HepG2 (cell line): Measurements from ENCODE around the gene BRSK2. TPM values are rescaled to one million over a fixed set of nuclear protein-coding genes. Genes with fewer than 3 reads are reported as not detected.

Experiments
- ATAC-seq: fragments of 200-7000 bp; cut with Tn5 transposase; 3 replicates; pipeline ENCODE4 v1.9.1; 2020; ENCODE audit warnings: mild to moderate bottlenecking, moderate library complexity
- BruUV-seq: library from RNA; stranded (reverse); fragments of 400-500 nt; replicated peaks from 2 replicates; lab custom pipeline; 2021; lab: Mats Ljungman, UMichigan
- CTCF ChIA-PET: fragments of 300-600 bp; formaldehyde crosslinking; extraction: SDS; loops from one replicate; lab custom pipeline; 2021; ENCODE audit warnings: low total read pairs, inconsistent platforms, low intra/inter-chr PET ratio; lab: Yijun Ruan, JAX
- POLR2A ChIA-PET: fragments of 350-600 bp; sonication (Branson Sonifier 250); formaldehyde crosslinking; loops from one replicate; lab custom pipeline; 2020; ENCODE audit warnings: antibody characterized with exemption, inconsistent platforms; lab: Yijun Ruan, JAX
- DNase-seq: peaks from one replicate; pipeline ENCODE4 v3.0.0-alpha.2; 2015; ENCODE audit warnings: low spot score
- FAIRE-seq: peaks from 3 replicates; lab custom pipeline; 2011; peaks lifted over from hg19 to GRCh38; lab: Jason Lieb, UNC
- H2AFZ ChIP-seq: one replicate; pipeline ENCODE4 v1.6.1; 2011; ENCODE audit warnings: low read length, inconsistent platforms
- H3K27ac ChIP-seq: fragments of 300-600 bp; 3 replicates; pipeline ENCODE4 v1.8.0; 2011; ENCODE audit warnings: mixed run types, mild to moderate bottlenecking, mixed read lengths, low read length, inconsistent platforms; ENCODE audit not compliant: insufficient read depth; ENCODE audit errors: extremely low read length
- H3K27me3 ChIP-seq, 2 experiments: fragments of 200-600 bp in 1 of 2; 2 replicates in 1 of 2; 3 replicates in 1 of 2; pipeline versions ENCODE4 v1.6.0 to v1.8.0; 2011; ENCODE audit warnings: low read length in 2 of 2, mild to moderate bottlenecking in 2 of 2, moderate library complexity in 2 of 2, inconsistent platforms in 1 of 2; ENCODE audit not compliant: insufficient read depth in 2 of 2, control insufficient read depth in 1 of 2
- H3K36me3 ChIP-seq, 2 experiments: fragments of 200-600 bp in 1 of 2; replicated peaks in 1 of 2; 2 replicates in 1 of 2; 3 replicates in 1 of 2; pipeline versions ENCODE4 v1.5.1 to v1.8.0; 2011; ENCODE audit warnings: low read length in 2 of 2, inconsistent platforms in 1 of 2; ENCODE audit not compliant: insufficient read depth in 2 of 2, control insufficient read depth in 1 of 2
- H3K4me1 ChIP-seq: 2 replicates; pipeline ENCODE4 v1.5.1; 2012; ENCODE audit warnings: low read length, inconsistent platforms; ENCODE audit not compliant: insufficient read depth
- H3K4me2 ChIP-seq: 2 replicates; pipeline ENCODE4 v1.6.0; 2011; ENCODE audit warnings: low read depth, low read length, inconsistent platforms
- H3K4me3 ChIP-seq, 3 experiments: fragments of 200-600 bp in 1 of 3; sonication (generic), shearing (Covaris generic) in 1 of 3; replicated peaks in 1 of 3; 2 replicates each; pipeline ENCODE4 v1.5.1; 2011 to 2016; ENCODE audit warnings: low read length in 3 of 3, inconsistent platforms in 2 of 3, low read depth in 2 of 3, mild to moderate bottlenecking in 2 of 3, control low read depth in 1 of 3, mixed read lengths in 1 of 3; ENCODE audit not compliant: insufficient read depth in 1 of 3
- H3K79me2 ChIP-seq: one replicate; pipeline ENCODE4 v1.6.1; 2011; ENCODE audit warnings: low read length, inconsistent platforms; ENCODE audit not compliant: insufficient read depth
- H3K9ac ChIP-seq: 2 replicates; pipeline ENCODE4 v1.6.0; 2011; ENCODE audit warnings: mild to moderate bottlenecking, low read depth, low read length, inconsistent platforms; ENCODE audit not compliant: insufficient read depth
- H3K9me3 ChIP-seq: 2 replicates; pipeline ENCODE4 v1.5.1; 2012; ENCODE audit warnings: mild to moderate bottlenecking, low read length
- H4K20me1 ChIP-seq: 2 replicates; pipeline ENCODE4 v1.6.0; 2011; ENCODE audit warnings: inconsistent platforms, mild to moderate bottlenecking, low read length, moderate library complexity; ENCODE audit not compliant: insufficient read depth
- FOXK2 ChIP-seq: fragments of 450-650 bp; IDR thresholded peaks from 2 replicates; pipeline ENCODE4 v1.6.1; 2016
- FUBP1 ChIP-seq: sonication (generic); formaldehyde crosslinking; IDR thresholded peaks from 2 replicates; pipeline ENCODE4 v1.5.1; 2020; ENCODE audit warnings: missing genetic modification reagents, mild to moderate bottlenecking, borderline replicate concordance
- KDM1A ChIP-seq: IDR thresholded peaks from 2 replicates; pipeline ENCODE4 v1.6.1; 2016; ENCODE audit warnings: missing compliant biosample characterization
- PCBP2 ChIP-seq: fragments of 200-400 bp; formaldehyde crosslinking; optimal IDR thresholded peaks from 2 replicates; pipeline ENCODE3; 2018; ENCODE audit warnings: low read length, low read depth; ENCODE audit not compliant: poor library complexity, severe bottlenecking
- SMAD1 ChIP-seq: sonication (generic); formaldehyde crosslinking; IDR thresholded peaks from 2 replicates; pipeline ENCODE4 v1.4.0; 2020; ENCODE audit warnings: missing genetic modification reagents, low read depth, mild to moderate bottlenecking, borderline replicate concordance
- TARDBP ChIP-seq: sonication (generic); formaldehyde crosslinking; IDR thresholded peaks from 2 replicates; pipeline ENCODE4 v1.8.0; 2022; ENCODE audit warnings: mild to moderate bottlenecking, missing genetic modification reagents
- ZBTB20 ChIP-seq: sonication (generic); formaldehyde crosslinking; IDR thresholded peaks from 2 replicates; pipeline ENCODE4 v1.8.1; 2023; ENCODE audit warnings: missing genetic modification reagents, low read depth, mild to moderate bottlenecking, borderline replicate concordance
- ZBTB40 ChIP-seq, 2 experiments: fragments of 450-650 bp in 1 of 2; sonication (generic) in 1 of 2; formaldehyde crosslinking in 1 of 2; IDR thresholded peaks; 2 replicates each; pipeline versions ENCODE4 v1.6.1 to v1.8.0; 2016 to 2022; ENCODE audit warnings: antibody characterized with exemption in 1 of 2, mild to moderate bottlenecking in 1 of 2, missing genetic modification reagents in 1 of 2
- ZBTB7A ChIP-seq: sonication (generic); formaldehyde crosslinking; IDR thresholded peaks from 2 replicates; pipeline ENCODE4 v1.8.0; 2022; ENCODE audit warnings: mild to moderate bottlenecking, missing genetic modification reagents
- ZBTB8A ChIP-seq: sonication (generic); formaldehyde crosslinking; IDR thresholded peaks from 2 replicates; pipeline ENCODE4 v1.4.0; 2020; ENCODE audit warnings: mild to moderate bottlenecking, low read depth, missing genetic modification reagents, borderline replicate concordance
- ZNF430 ChIP-seq: sonication (generic); formaldehyde crosslinking; IDR thresholded peaks from 2 replicates; pipeline ENCODE4 v1.9.0; 2021; ENCODE audit warnings: mild to moderate bottlenecking, missing genetic modification reagents
- ZNF772 ChIP-seq: sonication (generic); formaldehyde crosslinking; IDR thresholded peaks from 2 replicates; pipeline ENCODE4 v1.5.0; 2020; ENCODE audit warnings: mild to moderate bottlenecking, missing genetic modification reagents
- ZSCAN21 ChIP-seq: sonication (generic); formaldehyde crosslinking; IDR thresholded peaks from 2 replicates; pipeline ENCODE4 v1.8.0; 2022; ENCODE audit warnings: mild to moderate bottlenecking, missing genetic modification reagents, moderate library complexity, borderline replicate concordance
- WGBS: methylation state at CpG from one replicate; pipeline ENCODE4 v1.1.6; 2017; ENCODE audit warnings: low lambda C conversion rate; 5-methylcytosine and 5-hydroxymethylcytosine counted together
- in situ Hi-C: cut with HindIII; loops from 2 replicates; pipeline ENCODE4 v1.10.0; 2017; ENCODE audit warnings: low pct_unique_long_range_greater_than_20kb; ENCODE audit not compliant: extremely low pct_ligation_motif_present
- intact Hi-C: fragments of 100-400 bp; cut with micrococcal nuclease; formaldehyde crosslinking; loops from one replicate; pipeline ENCODE4 v1.10.0; 2022; ENCODE audit not compliant: unreplicated experiment
- polyA plus RNA-seq, 8 experiments: library from polyadenylated mRNA; depleted of rRNA in 3 of 8; stranded (reverse) in 7 of 8; unstranded in 1 of 8; fragments of >200 nt; fragmentation: Illumina TruSeq in 4 of 8; extraction: Trizol in 4 of 8; gene quantifications; 2 replicates each; pipeline versions ENCODE4 v1.2.1 to v1.2.3, GENCODE V29; 2011 to 2016; ENCODE audit warnings: low read depth in 4 of 8, missing spikeins in 1 of 8, mixed read lengths in 1 of 8; ENCODE audit not compliant: insufficient read depth in 1 of 8
- total RNA-seq, 5 experiments: library from RNA; depleted of rRNA; stranded (reverse); fragments of >200 nt; fragmentation: Illumina TruSeq; extraction: Trizol; gene quantifications; 2 replicates each; pipeline ENCODE4 v1.2.3, GENCODE V29; 2016; ENCODE audit warnings: low read depth in 1 of 5

BRSK2 gene
- total and polyA plus RNA-seq, 2 of the 13 experiments (the other 11 are each of a cell fraction or from before 2014, with no cell fraction given): 0.74 to 1.1 TPM

GRCh38 chr11:1412377-1413095 is 22.8 kb downstream of the BRSK2 start:
- Histone ChIP-seq H3K9ac (no peak overlapping the region), H3K4me2 (no peak overlapping the region), H3K4me3 (no peak overlapping the region), H3K36me3 (no peaks in the 10 kb centered on the region), H2AFZ (no peak overlapping the region), H3K27me3 (peaks cover 3 to 20% of the 10 kb centered on the region in 2 experiments; a peak in 4 of 5 replicates), H3K79me2 (no peaks in the 10 kb centered on the region), H3K9me3 (peaks cover 14% of the 10 kb centered on the region), H4K20me1 (0 out of 2 replicates have a peak, but pooled peaks cover 3% of the 10 kb centered on the region), H3K4me1 (no peaks in the 10 kb centered on the region), H3K27ac (no peak overlapping the region)
- BruUV-seq: no TSS peak
- in situ Hi-C loops (no loop called here), intact Hi-C loops (no loop called here)
- no peak; the same call in 2 of the 3 replicates for ATAC-seq
- WGBS: 59% methylated on average over 4 of the region's 36 CpGs
- FAIRE-seq: no peak
- ChIA-PET POLR2A (no interaction called here), CTCF (no interaction called here)
- DNase-seq: no peak
- no peak for TF ChIP-seq ZSCAN21
- TF ChIP-seq KDM1A (CRISPR knock-in tag): no peak
- TF ChIP-seq FOXK2: no peak
- TF ChIP-seq PCBP2: no peak
- TF ChIP-seq ZBTB20 (CRISPR knock-in tag): no peak
- TF ChIP-seq ZNF430 (CRISPR knock-in tag): no peak
- TF ChIP-seq ZBTB40 (IDR thresholded peaks at IDR 0.05): no peak
- no peak for TF ChIP-seq ZBTB40 (CRISPR knock-in tag; IDR thresholded peaks at IDR 0.05)
- no peak for TF ChIP-seq FUBP1 (CRISPR knock-in tag)
- TF ChIP-seq ZBTB8A: no peak
- no peak for TF ChIP-seq ZNF772 (CRISPR knock-in tag)
- no peak for TF ChIP-seq TARDBP (CRISPR knock-in tag)
- TF ChIP-seq ZBTB7A: no peak
- no peak for TF ChIP-seq SMAD1 (CRISPR knock-in tag)
